HCT116 (cell line): ENCODE data around the gene MMP12. TPM values are rescaled to one million over a fixed set of nuclear protein-coding genes. Genes with fewer than 3 reads are reported as not detected.

Source experiments
- ATAC-seq: fragments of 200-7000 bp; cut with Tn5 transposase; 2 replicates; pipeline ENCODE4 v1.9.1; 2020; ENCODE audit warnings: mild to moderate bottlenecking, moderate library complexity
- BruUV-seq: library from RNA; stranded (reverse); fragments of 400-500 nt; replicated peaks from 2 replicates; lab custom pipeline; 2021; lab: Mats Ljungman, UMichigan
- CTCF ChIA-PET: fragments of 300-600 bp; sonication (Branson Sonifier 250); formaldehyde crosslinking; loops from one replicate; lab custom pipeline; 2021; ENCODE audit warnings: antibody characterized with exemption; lab: Charles Lee
- POLR2A ChIA-PET: fragments of 300-600, 350-600 bp; sonication (Branson Sonifier 250); formaldehyde crosslinking; loops from one replicate; lab custom pipeline; 2021; ENCODE audit warnings: antibody characterized with exemption; lab: Charles Lee
- RAD21 ChIA-PET, 2 experiments: fragments of 300-600 bp; sonication (Branson Sonifier 250); formaldehyde crosslinking; loops; one replicate each; lab custom pipeline; 2023; ENCODE audit warnings: low total read pairs in 2 of 2; ENCODE audit not compliant: uncharacterized antibody in 2 of 2, unreplicated experiment in 2 of 2, low non-redundant PET in 1 of 2; lab: Charles Lee
- DNase-seq: peaks from one replicate; pipeline ENCODE4 v3.0.0-alpha.2; 2010; ENCODE audit warnings: low read depth, low spot score
- H2AFZ ChIP-seq: fragments of 200-600 bp; shearing (Covaris generic), sonication (generic); 2 replicates; pipeline ENCODE4 v1.6.1; 2017; ENCODE audit warnings: low read depth, mixed run types, mixed read lengths, antibody characterized with exemption, low read length; ENCODE audit not compliant: poor library complexity, severe bottlenecking
- H3K27ac ChIP-seq: 2 replicates; pipeline ENCODE4 v1.5.1; 2012; ENCODE audit warnings: low read depth, low read length
- H3K27me3 ChIP-seq: fragments of 200-600 bp; sonication (generic); 2 replicates; pipeline ENCODE4 v1.6.1; 2016; ENCODE audit warnings: mixed run types, low read length, mixed read lengths; ENCODE audit not compliant: insufficient read depth
- H3K36me3 ChIP-seq, 2 experiments: fragments of 200-500 bp in 1 of 2; fragments of 200-600 bp in 1 of 2; sonication (Bioruptor generic) in 1 of 2; sonication (generic) in 1 of 2; 2 replicates each; pipeline versions ENCODE4 v1.5.1 to v1.6.1; 2014 to 2016; ENCODE audit warnings: low read length in 2 of 2, inconsistent platforms in 1 of 2, mixed read lengths in 1 of 2, mixed run types in 1 of 2; ENCODE audit not compliant: insufficient read depth in 2 of 2, control insufficient read depth in 1 of 2
- H3K4me1 ChIP-seq, 2 experiments: fragments of 200-600 bp in 1 of 2; sonication (generic) in 1 of 2; 2 replicates each; pipeline versions ENCODE4 v1.5.1 to v1.6.1; 2012 to 2017; ENCODE audit warnings: low read length in 2 of 2, inconsistent platforms in 1 of 2, mild to moderate bottlenecking in 1 of 2, mixed read lengths in 1 of 2, mixed run types in 1 of 2, moderate library complexity in 1 of 2; ENCODE audit not compliant: insufficient read depth in 2 of 2, control insufficient read depth in 1 of 2
- H3K4me2 ChIP-seq: fragments of 200-600 bp; sonication (generic); 2 replicates; pipeline ENCODE4 v1.6.1; 2017; ENCODE audit warnings: mixed run types, low read length, mixed read lengths
- H3K4me3 ChIP-seq, 2 experiments: fragments of 200-600 bp in 1 of 2; sonication (generic) in 1 of 2; replicated peaks in 1 of 2; 2 replicates each; pipeline ENCODE4 v1.5.1; 2011 to 2016; ENCODE audit warnings: low read length in 2 of 2, control low read depth in 1 of 2, low read depth in 1 of 2, mild to moderate bottlenecking in 1 of 2, mixed read lengths in 1 of 2, mixed run types in 1 of 2
- H3K79me2 ChIP-seq: fragments of 200-600 bp; sonication (generic); 2 replicates; pipeline ENCODE4 v1.6.1; 2017; ENCODE audit warnings: mild to moderate bottlenecking, mixed run types, low read length, moderate library complexity, mixed read lengths; ENCODE audit not compliant: insufficient read depth
- H3K9ac ChIP-seq: fragments of 200-600 bp; sonication (generic); 2 replicates; pipeline ENCODE4 v1.6.1; 2016; ENCODE audit warnings: low read length, mixed read lengths
- H3K9me2 ChIP-seq: fragments of 200-600 bp; sonication (generic), shearing (Covaris generic); 2 replicates; pipeline ENCODE4 v1.6.1; 2017; ENCODE audit warnings: mixed run types, mild to moderate bottlenecking, moderate library complexity; ENCODE audit not compliant: insufficient read depth
- H3K9me3 ChIP-seq, 2 experiments: fragments of 200-500 bp in 1 of 2; fragments of 200-600 bp in 1 of 2; sonication (Bioruptor generic) in 1 of 2; sonication (generic) in 1 of 2; 2 replicates each; pipeline ENCODE4 v1.6.1; 2014 to 2017; ENCODE audit warnings: low read length in 2 of 2, mixed read lengths in 2 of 2, inconsistent platforms in 1 of 2, low read depth in 1 of 2, mild to moderate bottlenecking in 1 of 2, mixed run types in 1 of 2, moderate library complexity in 1 of 2; ENCODE audit not compliant: control insufficient read depth in 1 of 2, insufficient read depth in 1 of 2
- H4K20me1 ChIP-seq: fragments of 200-600 bp; sonication (generic), shearing (Covaris generic); 2 replicates; pipeline ENCODE4 v1.6.1; 2017; ENCODE audit warnings: mixed run types, mild to moderate bottlenecking, moderate library complexity; ENCODE audit not compliant: insufficient read depth
- ATF3 ChIP-seq: IDR thresholded peaks from 2 replicates; pipeline ENCODE4 v1.6.1; 2012
- CTCF ChIP-seq, 3 experiments: fragments of 200-600 bp in 1 of 3; sonication (generic) in 1 of 3; IDR thresholded peaks in 2 of 3; conservative IDR thresholded peaks in 1 of 3; 2 replicates each; pipeline ENCODE4 v1.5.1; 2012 to 2017; ENCODE audit warnings: low read depth in 2 of 3, low read length in 2 of 3, antibody characterized with exemption in 1 of 3, borderline replicate concordance in 1 of 3, control low read depth in 1 of 3, mild to moderate bottlenecking in 1 of 3, mixed read lengths in 1 of 3, mixed run types in 1 of 3, moderate library complexity in 1 of 3; ENCODE audit not compliant: insufficient read depth in 1 of 3
- EGR1 ChIP-seq: IDR thresholded peaks from 2 replicates; pipeline ENCODE4 v1.6.1; 2012; ENCODE audit warnings: low read depth
- ELF1 ChIP-seq: IDR thresholded peaks from 2 replicates; pipeline ENCODE4 v1.6.1; 2012; ENCODE audit warnings: low read depth, borderline replicate concordance
- EZH2 ChIP-seq: fragments of 200-600 bp; sonication (generic); IDR thresholded peaks from 2 replicates; pipeline ENCODE4 v1.6.1; 2017; ENCODE audit warnings: antibody characterized with exemption, mixed run types
- POLR2AphosphoS5 ChIP-seq: IDR thresholded peaks from 2 replicates; pipeline ENCODE4 v1.6.1; 2011; ENCODE audit warnings: mild to moderate bottlenecking, low read depth, low read length, moderate library complexity
- RAD21 ChIP-seq: IDR thresholded peaks from 2 replicates; pipeline ENCODE4 v1.6.1; 2012; ENCODE audit warnings: low read depth, mild to moderate bottlenecking
- ZBTB33 ChIP-seq: IDR thresholded peaks from 2 replicates; pipeline ENCODE4 v1.6.1; 2011; ENCODE audit warnings: mild to moderate bottlenecking, low read length, moderate library complexity; ENCODE audit not compliant: insufficient replicate concordance; ENCODE audit errors: extremely low read depth
- ZFX ChIP-seq: fragments of 450-650 bp; IDR thresholded peaks from 2 replicates; pipeline ENCODE4 v1.6.1; 2017
- ZNF274 ChIP-seq: fragments of 200-500 bp; sonication (Bioruptor generic); IDR thresholded peaks from 2 replicates; pipeline ENCODE4 v1.6.1; 2014; ENCODE audit warnings: mild to moderate bottlenecking, low read depth, low read length, inconsistent platforms
- intact Hi-C: fragments of 100-400 bp; cut with micrococcal nuclease; formaldehyde crosslinking; loops from 2 replicates; pipeline ENCODE4 v1.10.0; 2022
- total RNA-seq: library from RNA; stranded (reverse); gene quantifications from one replicate; pipeline ENCODE4 v1.2.1, GENCODE V29; 2021; ENCODE audit not compliant: unreplicated experiment

MMP12 gene
- total RNA-seq, 1 experiment from 2014 or later: not detected

GRCh38 chr11:102900346-102900745 is 25.6 kb upstream of the MMP12 start:
- POLR2A ChIA-PET: no interaction called here
- no peak for TF ChIP-seq ELF1
- TF ChIP-seq CTCF (IDR thresholded peaks at IDR 0.05 in 2 of 3, conservative IDR thresholded peaks at IDR 0.05 in 1 of 3; ENCODE audit: borderline replicate concordance in 1 of 3, insufficient read depth in 1 of 3, low read depth in 2 of 3, low read length in 2 of 3): no peak
- TF ChIP-seq ATF3: no peak
- no peak for TF ChIP-seq EZH2
- no peak for TF ChIP-seq EGR1
- no peak for TF ChIP-seq ZFX
- TF ChIP-seq ZBTB33: no peak
- TF ChIP-seq RAD21: no peak
- no peak for TF ChIP-seq ZNF274
- no peak for TF ChIP-seq POLR2AphosphoS5
- no peaks in the 10 kb centered on the region for H4K20me1 ChIP-seq
- no peak overlapping the region for H3K27ac ChIP-seq
- no peak overlapping the region for H2AFZ ChIP-seq
- no peak overlapping the region for H3K4me3 ChIP-seq
- H3K4me2 ChIP-seq: no peak overlapping the region
- H3K9me2 ChIP-seq: no peaks in the 10 kb centered on the region
- intact Hi-C loops: no loop called here
- no peaks in the 10 kb centered on the region for H3K9me3 ChIP-seq
- RAD21 ChIA-PET: no interaction called here
- H3K79me2 ChIP-seq: no peaks in the 10 kb centered on the region
- no peaks in the 10 kb centered on the region for H3K4me1 ChIP-seq
- ATAC-seq (no peak), DNase-seq (no peak)
- CTCF ChIA-PET: interaction anchor here (0.9 kb wide), 1 partner anchor 15 kb away, joined by 3 read pairs; no protein-coding TSS in a partner anchor
- no TSS peak for BruUV-seq
- no peak overlapping the region for H3K9ac ChIP-seq
- no peaks in the 10 kb centered on the region for H3K36me3 ChIP-seq
- H3K27me3 ChIP-seq: no peaks in the 10 kb centered on the region
